ENCODE results near the gene NUDT1. TPM values are rescaled to one million over a fixed set of nuclear protein-coding genes. Genes with fewer than 3 reads are reported as not detected.

NUDT1 gene
- total RNA-seq, 1 experiment from 2014 or later: 112 TPM

- no peak for DNase-seq (ENCODE audit: low spot score)
These were observed 57.3 kb downstream of the NUDT1 start for GRCh38 chr7:2299131-2299829.

DNA sequence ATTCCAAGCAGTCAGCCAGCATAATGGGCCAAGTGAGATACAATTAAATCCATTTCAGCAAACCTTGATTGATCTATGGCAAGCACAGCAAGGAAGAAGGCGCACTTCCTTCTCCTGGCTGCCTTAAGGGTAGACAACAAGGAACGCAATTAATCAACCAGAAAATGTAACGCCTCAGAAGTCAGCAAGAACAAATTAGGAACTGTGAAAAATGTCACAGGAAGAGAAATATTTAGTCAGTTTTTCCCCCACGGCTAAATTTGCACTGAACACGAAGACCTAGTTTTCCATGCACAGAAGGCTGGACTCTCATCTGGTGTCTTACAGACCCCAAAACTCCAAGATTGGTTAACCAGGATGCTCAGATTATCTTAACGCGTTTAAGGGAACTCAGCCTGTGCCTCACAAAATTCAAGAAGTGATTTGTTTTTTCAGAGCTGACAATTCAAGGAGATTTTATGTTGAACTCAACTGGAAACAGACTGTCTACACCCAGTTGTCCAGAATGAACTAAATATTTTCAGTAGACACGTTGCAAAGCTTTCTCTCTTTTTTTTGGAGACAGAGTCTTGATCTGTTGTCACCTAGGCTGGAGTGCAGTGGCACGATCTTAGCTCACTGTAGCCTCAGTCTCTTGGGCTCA lies 58.0 kb downstream of the NUDT1 start:
- DNase-seq (ENCODE audit: low spot score): no peak

Other genes starting within 250 kb of the NUDT1 start
- 70.3 and 127 TPM in 2 replicates for gene MAD1L1, start 9.3 kb upstream of the NUDT1 start, total RNA-seq (2014; rRNA removed; shearing (Covaris generic))
- 62.2 TPM in 2 replicates for gene MRM2, start within 50 bp of the NUDT1 start, total RNA-seq (2014; rRNA removed; shearing (Covaris generic))
- gene SNX8, start 72.2 kb downstream of the NUDT1 start, total RNA-seq (2014; rRNA removed; shearing (Covaris generic)): 27.2 and 36.2 TPM in 2 replicates
- 228 and 229 TPM in 2 replicates for gene EIF3B, start 112.6 kb downstream of the NUDT1 start, total RNA-seq (2014; rRNA removed; shearing (Covaris generic))
- 9.8 and 17.3 TPM in 2 replicates for gene CHST12, start 161.4 kb downstream of the NUDT1 start, total RNA-seq (2014; rRNA removed; shearing (Covaris generic))
- gene GRIFIN, start 234.2 kb downstream of the NUDT1 start, total RNA-seq (2014; rRNA removed; shearing (Covaris generic)): not detected in 2 replicates

Measured in A172 (cell line).